Measurements from ENCODE around the gene TXNRD1.
A peak's percentile ranks its signal among the peaks of the same experiment; 100 is the strongest.

The TXNRD1 gene

DNA sequence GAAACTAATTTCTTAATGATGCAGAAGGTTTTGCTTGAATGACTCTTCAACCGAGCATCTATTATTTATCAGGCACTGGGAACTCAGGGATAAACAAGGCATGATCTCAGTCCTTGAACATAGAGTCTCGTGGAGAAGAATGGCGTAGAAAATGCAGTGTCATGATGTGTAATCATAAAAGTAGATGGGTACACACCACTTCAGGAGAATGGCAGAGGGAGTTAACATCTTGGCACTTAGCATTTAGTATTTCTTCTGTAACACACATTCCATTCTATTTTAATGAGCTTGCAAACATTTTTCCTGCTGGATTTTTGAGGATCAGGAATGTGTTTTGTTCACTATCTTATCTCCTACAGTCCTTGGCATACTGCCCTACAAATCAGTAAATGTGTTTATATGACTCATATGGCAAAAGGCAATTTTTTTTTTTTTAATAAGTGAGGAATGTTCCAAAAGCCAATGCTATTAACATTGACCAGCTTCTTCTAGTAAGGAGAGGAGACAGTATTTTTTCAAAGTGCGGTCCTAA is 3.8 kb downstream of the TXNRD1 start:
- H3K4me3 ChIP-seq (ENCODE audit: extremely low read depth, insufficient read depth, low read length, poor library complexity, severe bottlenecking), result no peak overlapping the region
- no peaks in the 10 kb centered on the region for H3K9me3 ChIP-seq (ENCODE audit: control insufficient read depth, low read length)
- H3K4me1 ChIP-seq (ENCODE audit: control insufficient read depth, insufficient read depth, low read length, poor library complexity, severe bottlenecking), result no peaks in the 10 kb centered on the region
- 80 to 93% methylated on average over 3 of the region's 4 CpGs for WGBS, 2 experiments (ENCODE audit: insufficient coverage in 2 of 2)
- H3K27ac ChIP-seq (ENCODE audit: low read depth, low read length, severe bottlenecking), result peak overlapping the region; percentile 90
- H3K36me3 ChIP-seq (ENCODE audit: control insufficient read depth, insufficient read depth, low read length), result no peaks in the 10 kb centered on the region

DNA sequence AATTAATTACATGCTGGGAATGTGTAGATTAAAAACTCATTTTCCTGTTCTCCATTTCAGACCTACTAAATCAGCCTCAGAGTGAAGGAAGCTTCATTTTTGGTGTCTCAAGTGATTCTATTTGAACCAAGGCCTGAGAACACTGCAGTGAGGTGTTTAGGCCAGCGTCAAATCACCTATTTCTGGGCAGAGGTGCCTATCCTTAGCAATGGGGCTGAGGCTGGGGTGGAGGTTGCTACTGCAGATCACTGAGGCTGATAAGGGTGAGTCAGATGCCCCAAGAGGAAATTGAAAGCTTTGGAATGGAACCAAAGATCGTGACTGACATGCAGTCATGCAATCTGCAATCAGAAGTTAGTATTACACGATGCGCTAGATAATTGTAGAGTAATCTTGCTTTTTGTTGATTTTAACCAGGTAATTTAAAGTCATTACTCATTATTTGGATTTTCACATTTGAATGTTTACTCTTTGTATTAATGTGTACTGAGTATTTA is 4.4 kb downstream of the TXNRD1 start:
- no peaks in the 10 kb centered on the region for H3K36me3 ChIP-seq (ENCODE audit: control insufficient read depth, insufficient read depth, low read length)
- H3K27ac ChIP-seq (ENCODE audit: low read depth, low read length, severe bottlenecking), result peak overlapping the region; percentile 90
- H3K4me1 ChIP-seq (ENCODE audit: control insufficient read depth, insufficient read depth, low read length, poor library complexity, severe bottlenecking), result no peaks in the 10 kb centered on the region
- 17 to 78% methylated on average over 1 of the region's 4 CpGs for WGBS, 2 experiments (ENCODE audit: insufficient coverage in 2 of 2)
- no peak overlapping the region for H3K4me3 ChIP-seq (ENCODE audit: extremely low read depth, insufficient read depth, low read length, poor library complexity, severe bottlenecking)
- no peaks in the 10 kb centered on the region for H3K9me3 ChIP-seq (ENCODE audit: control insufficient read depth, low read length)

DNA sequence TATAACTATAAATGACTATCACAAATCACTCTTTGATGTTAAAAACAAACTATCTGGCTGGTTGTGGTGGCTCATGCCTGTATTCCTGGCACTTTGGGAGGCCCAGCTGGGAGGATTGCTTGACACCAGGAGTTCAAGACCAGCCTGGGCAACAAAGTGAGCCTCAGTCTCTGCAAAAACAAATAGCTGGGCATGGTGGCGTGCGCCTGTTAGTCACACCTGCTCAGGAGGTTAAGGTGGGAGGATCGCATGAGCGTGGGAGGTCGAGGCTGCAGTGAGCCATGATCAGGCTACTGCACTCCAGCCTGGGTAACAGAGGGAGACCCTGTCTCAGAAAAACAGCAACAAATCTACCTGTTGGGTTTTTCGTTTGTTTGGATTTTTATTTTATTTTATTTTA is 5.4 kb downstream of the TXNRD1 start:
- WGBS, 2 experiments (ENCODE audit: insufficient coverage in 2 of 2), result 93 to 96% methylated on average over 5 of the region's 6 CpGs
- no peak overlapping the region for H3K4me3 ChIP-seq (ENCODE audit: extremely low read depth, insufficient read depth, low read length, poor library complexity, severe bottlenecking)
- no peaks in the 10 kb centered on the region for H3K9me3 ChIP-seq (ENCODE audit: control insufficient read depth, low read length)
- no peaks in the 10 kb centered on the region for H3K4me1 ChIP-seq (ENCODE audit: control insufficient read depth, insufficient read depth, low read length, poor library complexity, severe bottlenecking)
- H3K36me3 ChIP-seq (ENCODE audit: control insufficient read depth, insufficient read depth, low read length), result no peaks in the 10 kb centered on the region
- H3K27ac ChIP-seq (ENCODE audit: low read depth, low read length, severe bottlenecking), result no peak overlapping the region

DNA sequence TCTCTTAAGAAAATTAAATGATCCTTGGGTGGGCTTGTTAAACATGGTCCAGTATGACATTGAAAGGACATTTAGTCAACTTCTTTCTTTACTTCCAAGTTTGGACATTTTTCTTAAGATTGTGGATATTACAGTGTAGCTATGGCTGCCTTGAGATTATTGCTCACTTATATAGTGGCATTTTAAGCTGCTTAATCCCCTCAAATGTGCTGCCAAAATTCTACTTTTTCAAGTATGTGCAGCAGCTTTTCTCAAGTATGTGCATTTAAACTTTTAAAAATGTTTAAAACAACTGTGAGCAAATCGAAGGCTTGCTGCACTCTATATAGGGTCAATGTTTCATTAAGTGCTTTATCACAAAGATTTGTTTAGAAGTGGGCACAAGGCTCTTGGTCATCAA is 7.4 kb downstream of the TXNRD1 start:
- WGBS, 2 experiments (ENCODE audit: insufficient coverage in 2 of 2), result 100% methylated on average over 1 of the region's 1 CpG; no CpG with 5 or more reads in 1 of the 2 experiments
- H3K27ac ChIP-seq (ENCODE audit: low read depth, low read length, severe bottlenecking), result no peak overlapping the region
- H3K36me3 ChIP-seq (ENCODE audit: control insufficient read depth, insufficient read depth, low read length), result no peaks in the 10 kb centered on the region
- no peaks in the 10 kb centered on the region for H3K4me1 ChIP-seq (ENCODE audit: control insufficient read depth, insufficient read depth, low read length, poor library complexity, severe bottlenecking)
- H3K9me3 ChIP-seq (ENCODE audit: control insufficient read depth, low read length), result no peaks in the 10 kb centered on the region
- H3K4me3 ChIP-seq (ENCODE audit: extremely low read depth, insufficient read depth, low read length, poor library complexity, severe bottlenecking), result no peak overlapping the region

DNA sequence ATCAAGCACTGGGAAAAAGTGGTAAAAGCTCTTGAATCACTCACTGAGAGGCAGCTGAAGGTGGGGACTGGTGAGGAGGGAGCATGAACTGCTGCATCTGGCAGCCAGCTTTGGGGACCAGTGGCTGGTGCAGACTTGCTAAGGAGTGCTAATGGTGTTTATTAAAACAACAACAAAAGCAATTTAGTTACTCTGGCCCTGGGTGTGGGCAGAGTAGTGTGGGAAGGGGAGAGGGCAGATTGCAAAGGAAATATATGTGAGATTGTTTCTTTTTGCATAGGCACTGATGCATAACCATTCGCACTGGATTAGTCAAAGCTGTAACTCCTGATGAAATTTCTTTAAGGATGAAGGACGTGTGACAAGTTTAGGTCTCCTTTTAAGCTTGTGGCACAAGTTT is 8.1 kb downstream of the TXNRD1 start:
- Histone ChIP-seq H3K36me3 (ENCODE audit: control insufficient read depth, insufficient read depth, low read length) (no peaks in the 10 kb centered on the region), H3K4me3 (ENCODE audit: extremely low read depth, insufficient read depth, low read length, poor library complexity, severe bottlenecking) (no peak overlapping the region), H3K4me1 (ENCODE audit: control insufficient read depth, insufficient read depth, low read length, poor library complexity, severe bottlenecking) (no peaks in the 10 kb centered on the region), H3K9me3 (ENCODE audit: control insufficient read depth, low read length) (no peaks in the 10 kb centered on the region), H3K27ac (ENCODE audit: low read depth, low read length, severe bottlenecking) (no peak overlapping the region)
- 56 to 100% methylated on average over 1 to 2 of the region's 2 CpGs for WGBS, 2 experiments (ENCODE audit: insufficient coverage in 2 of 2)

DNA sequence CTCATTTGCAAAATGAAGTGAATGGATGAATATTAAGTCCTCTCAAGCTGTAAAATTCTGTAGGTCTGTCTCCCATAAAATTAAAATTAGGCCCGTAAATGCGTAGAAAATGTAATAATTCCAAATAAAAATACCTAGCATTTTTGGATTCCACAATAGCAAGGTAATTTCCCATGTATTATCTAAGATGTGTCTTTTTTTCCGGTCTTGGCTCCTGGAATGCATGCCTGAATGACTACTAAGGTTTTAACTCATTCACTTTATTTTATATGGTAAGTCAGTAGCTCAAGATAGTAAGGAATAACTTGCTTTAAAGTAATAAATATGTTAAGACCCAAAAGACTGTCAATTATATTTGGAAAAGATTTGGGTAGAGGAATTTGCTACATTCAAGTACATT is 11.1 kb downstream of the TXNRD1 start:
- no CpG with 5 or more reads among the region's 3 CpGs for WGBS, 2 experiments (ENCODE audit: insufficient coverage in 2 of 2)
- Histone ChIP-seq H3K27ac (ENCODE audit: low read depth, low read length, severe bottlenecking) (no peak overlapping the region), H3K9me3 (ENCODE audit: control insufficient read depth, low read length) (no peaks in the 10 kb centered on the region), H3K4me1 (ENCODE audit: control insufficient read depth, insufficient read depth, low read length, poor library complexity, severe bottlenecking) (no peaks in the 10 kb centered on the region), H3K36me3 (ENCODE audit: control insufficient read depth, insufficient read depth, low read length) (no peaks in the 10 kb centered on the region), H3K4me3 (ENCODE audit: extremely low read depth, insufficient read depth, low read length, poor library complexity, severe bottlenecking) (no peak overlapping the region)

DNA sequence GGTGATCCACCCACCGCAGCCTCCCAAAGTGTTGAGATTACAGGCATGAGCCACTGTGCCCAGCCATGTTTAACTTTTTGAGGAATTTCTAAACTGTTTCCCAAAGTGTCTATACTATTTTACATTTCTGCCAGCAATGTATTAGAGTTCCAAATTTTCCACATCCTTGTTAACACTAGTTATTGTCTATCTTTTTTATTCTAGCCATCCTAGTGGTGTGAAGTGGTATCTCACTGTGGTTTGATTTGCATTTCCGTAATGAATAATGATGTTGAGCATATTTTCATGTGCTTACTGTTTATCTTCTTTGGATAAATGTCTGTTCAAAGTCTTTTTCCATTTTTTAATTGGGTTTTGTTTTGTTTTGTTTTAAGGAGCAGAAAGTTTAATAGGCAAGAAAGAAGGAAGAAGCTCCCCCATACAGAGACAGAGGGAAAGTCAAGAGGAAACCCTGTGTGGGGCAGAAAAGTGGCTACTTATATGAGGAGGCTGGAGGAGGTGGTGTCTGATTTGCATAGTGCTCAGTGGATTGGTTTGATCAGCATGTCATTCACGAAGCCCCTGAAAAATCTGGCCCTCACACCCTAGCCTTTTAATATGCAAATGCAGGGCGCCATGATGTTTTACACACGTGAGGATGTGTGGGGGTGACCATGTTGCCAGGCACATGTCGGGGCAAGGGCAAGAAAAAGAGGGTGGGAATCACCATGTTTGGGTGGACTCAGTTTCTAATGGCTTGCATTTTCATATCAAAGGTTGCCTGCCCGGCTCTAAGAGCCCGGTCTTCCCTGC is 14.9 kb downstream of the TXNRD1 start:
- H3K4me1 ChIP-seq (ENCODE audit: control insufficient read depth, insufficient read depth, low read length, poor library complexity, severe bottlenecking), result no peaks in the 10 kb centered on the region
- peaks cover 23% of the 10 kb centered on the region for H3K9me3 ChIP-seq (ENCODE audit: control insufficient read depth, low read length)
- H3K4me3 ChIP-seq (ENCODE audit: extremely low read depth, insufficient read depth, low read length, poor library complexity, severe bottlenecking), result no peak overlapping the region
- WGBS, 2 experiments (ENCODE audit: insufficient coverage in 2 of 2), result 77 to 84% methylated on average over 4 to 5 of the region's 8 CpGs
- H3K36me3 ChIP-seq (ENCODE audit: control insufficient read depth, insufficient read depth, low read length), result no peaks in the 10 kb centered on the region
- H3K27ac ChIP-seq (ENCODE audit: low read depth, low read length, severe bottlenecking), result no peak overlapping the region

DNA sequence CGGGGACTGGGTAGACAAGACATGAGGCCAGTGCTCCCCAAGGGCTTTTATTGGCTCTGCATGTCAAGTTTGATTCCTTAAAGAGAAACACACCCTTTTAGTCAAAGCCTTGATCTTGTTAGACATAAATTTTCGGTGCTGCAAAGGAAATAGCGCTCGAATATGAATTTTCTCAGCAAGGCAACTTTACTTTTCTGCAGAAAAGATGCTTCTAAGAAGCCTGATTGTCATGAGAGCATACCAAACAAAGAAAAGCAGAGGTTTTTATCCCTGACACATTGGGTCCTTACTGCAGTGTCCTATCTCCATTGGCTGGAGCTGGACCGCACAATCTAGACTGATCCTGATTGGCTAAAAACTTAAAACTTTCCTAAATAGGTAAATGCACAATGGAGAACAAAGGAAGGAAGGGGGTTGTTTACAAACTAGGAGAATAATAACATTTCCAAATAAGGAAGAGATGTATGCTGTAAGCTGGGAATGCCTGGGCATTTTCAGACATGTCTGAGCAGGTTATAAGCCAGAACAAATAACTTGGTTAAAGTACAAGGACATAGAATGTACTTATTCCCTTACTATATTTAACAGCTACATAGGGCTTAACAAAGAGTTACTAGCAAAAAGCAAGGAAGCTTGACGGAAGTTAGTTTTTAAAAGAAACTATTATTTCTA is 17.2 kb downstream of the TXNRD1 start:
- Histone ChIP-seq H3K9me3 (ENCODE audit: control insufficient read depth, low read length) (peaks cover 23% of the 10 kb centered on the region), H3K36me3 (ENCODE audit: control insufficient read depth, insufficient read depth, low read length) (no peaks in the 10 kb centered on the region), H3K4me1 (ENCODE audit: control insufficient read depth, insufficient read depth, low read length, poor library complexity, severe bottlenecking) (no peaks in the 10 kb centered on the region), H3K27ac (ENCODE audit: low read depth, low read length, severe bottlenecking) (no peak overlapping the region), H3K4me3 (ENCODE audit: extremely low read depth, insufficient read depth, low read length, poor library complexity, severe bottlenecking) (no peak overlapping the region)
- 89 to 95% methylated on average over 4 to 5 of the region's 6 CpGs for WGBS, 2 experiments (ENCODE audit: insufficient coverage in 2 of 2)

DNA sequence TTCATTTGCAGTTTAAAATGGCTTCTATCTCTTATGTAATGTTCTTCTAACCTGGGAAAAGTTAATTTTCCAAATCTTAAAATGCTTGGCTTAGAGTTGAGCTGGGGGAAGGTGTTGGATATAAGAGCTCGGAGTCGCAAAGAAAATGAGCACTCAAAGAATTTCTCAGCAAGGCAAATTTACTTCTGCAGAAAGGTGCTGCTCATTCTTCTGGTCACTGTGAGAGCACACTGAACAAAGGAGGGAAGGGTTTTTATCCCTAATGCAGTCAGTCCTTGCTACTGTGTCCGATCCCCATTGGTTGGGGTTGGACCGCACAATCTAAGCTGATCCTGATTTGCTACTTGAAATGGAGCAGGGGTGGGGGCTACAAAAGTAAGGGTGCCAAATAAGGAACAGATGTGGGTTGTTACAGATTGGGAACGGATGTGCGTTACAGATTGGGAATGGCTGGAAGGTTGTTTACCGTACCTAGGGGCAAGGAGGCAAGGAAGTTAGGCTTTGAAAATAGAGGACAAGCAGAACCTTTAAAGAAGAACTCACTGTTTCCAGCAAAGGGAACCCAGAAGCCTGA is 19.4 kb downstream of the TXNRD1 start:
- no peak overlapping the region for H3K27ac ChIP-seq (ENCODE audit: low read depth, low read length, severe bottlenecking)
- H3K36me3 ChIP-seq (ENCODE audit: control insufficient read depth, insufficient read depth, low read length), result no peaks in the 10 kb centered on the region
- no peak overlapping the region for H3K4me3 ChIP-seq (ENCODE audit: extremely low read depth, insufficient read depth, low read length, poor library complexity, severe bottlenecking)
- 93 to 95% methylated on average over 7 of the region's 7 CpGs for WGBS, 2 experiments (ENCODE audit: insufficient coverage in 2 of 2)
- peaks cover 23% of the 10 kb centered on the region for H3K9me3 ChIP-seq (ENCODE audit: control insufficient read depth, low read length)
- H3K4me1 ChIP-seq (ENCODE audit: control insufficient read depth, insufficient read depth, low read length, poor library complexity, severe bottlenecking), result no peaks in the 10 kb centered on the region

DNA sequence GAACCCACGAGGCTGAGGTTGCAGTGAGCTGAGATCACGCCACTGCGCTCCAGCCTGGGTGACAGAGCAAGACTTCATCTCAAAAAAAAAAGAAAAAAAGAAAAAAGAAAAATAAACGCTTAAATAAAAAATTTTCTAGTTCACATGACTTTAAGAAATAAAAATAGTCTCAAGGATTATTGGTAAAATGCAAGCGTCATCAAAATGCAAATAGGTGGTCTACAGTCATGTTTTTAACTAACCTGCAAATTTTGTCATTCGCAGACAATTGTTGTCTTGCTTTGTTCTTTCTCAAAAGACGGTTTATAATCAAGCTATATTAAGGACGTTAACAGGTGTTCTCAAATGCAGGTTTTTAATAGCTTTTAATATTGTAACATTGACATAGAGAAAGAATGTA is 22.4 kb downstream of the TXNRD1 start:
- Histone ChIP-seq H3K4me1 (ENCODE audit: control insufficient read depth, insufficient read depth, low read length, poor library complexity, severe bottlenecking) (no peaks in the 10 kb centered on the region), H3K4me3 (ENCODE audit: extremely low read depth, insufficient read depth, low read length, poor library complexity, severe bottlenecking) (no peak overlapping the region), H3K36me3 (ENCODE audit: control insufficient read depth, insufficient read depth, low read length) (no peaks in the 10 kb centered on the region), H3K27ac (ENCODE audit: low read depth, low read length, severe bottlenecking) (no peak overlapping the region), H3K9me3 (ENCODE audit: control insufficient read depth, low read length) (peaks cover 11% of the 10 kb centered on the region)
- 98 to 99% methylated on average over 4 to 5 of the region's 8 CpGs for WGBS, 2 experiments (ENCODE audit: insufficient coverage in 2 of 2)

Data from mesodermal cell (in vitro differentiated cells).